NCI-H2171 treated with DMSO at 0.1 percent for 48 hours (cell line): ENCODE results near the gene HDAC7.
"Not testable (repeated sequence)": the region's sequence is repeated elsewhere in the genome, so short reads cannot be mapped to it uniquely, and the experiment has no call there.

ENCODE experiments used
- DNase-seq: peaks from one replicate; lab custom pipeline; 2025; lab: John Stamatoyannopoulos, UW

The HDAC7 gene

DNA sequence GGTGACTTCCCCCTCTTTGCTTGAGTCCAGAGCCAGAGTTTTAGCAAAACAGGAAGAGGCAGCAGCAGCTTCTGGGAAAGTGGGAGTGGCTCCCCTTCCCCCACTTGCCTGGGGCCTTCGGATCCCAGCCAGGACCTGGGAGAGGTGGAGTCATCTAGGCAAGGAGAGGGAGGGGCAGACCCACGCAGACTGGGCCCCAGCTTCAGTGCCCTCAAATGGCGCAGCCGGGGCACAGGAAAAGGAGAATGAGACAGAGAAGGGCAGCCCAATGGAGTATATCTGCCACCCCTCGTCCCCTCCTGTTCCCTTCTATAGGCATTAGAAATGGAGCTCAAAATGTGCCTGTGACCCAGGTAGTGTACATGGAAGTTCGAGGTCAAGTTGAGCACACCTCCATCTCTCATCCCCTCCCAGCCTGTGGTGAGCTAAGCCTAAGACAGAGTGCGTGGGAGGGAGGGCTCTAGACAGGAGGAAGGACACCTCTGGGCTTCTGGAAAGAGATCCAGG, 9.3 kb upstream of the HDAC7 start:
- DNase-seq: no peak

DNA sequence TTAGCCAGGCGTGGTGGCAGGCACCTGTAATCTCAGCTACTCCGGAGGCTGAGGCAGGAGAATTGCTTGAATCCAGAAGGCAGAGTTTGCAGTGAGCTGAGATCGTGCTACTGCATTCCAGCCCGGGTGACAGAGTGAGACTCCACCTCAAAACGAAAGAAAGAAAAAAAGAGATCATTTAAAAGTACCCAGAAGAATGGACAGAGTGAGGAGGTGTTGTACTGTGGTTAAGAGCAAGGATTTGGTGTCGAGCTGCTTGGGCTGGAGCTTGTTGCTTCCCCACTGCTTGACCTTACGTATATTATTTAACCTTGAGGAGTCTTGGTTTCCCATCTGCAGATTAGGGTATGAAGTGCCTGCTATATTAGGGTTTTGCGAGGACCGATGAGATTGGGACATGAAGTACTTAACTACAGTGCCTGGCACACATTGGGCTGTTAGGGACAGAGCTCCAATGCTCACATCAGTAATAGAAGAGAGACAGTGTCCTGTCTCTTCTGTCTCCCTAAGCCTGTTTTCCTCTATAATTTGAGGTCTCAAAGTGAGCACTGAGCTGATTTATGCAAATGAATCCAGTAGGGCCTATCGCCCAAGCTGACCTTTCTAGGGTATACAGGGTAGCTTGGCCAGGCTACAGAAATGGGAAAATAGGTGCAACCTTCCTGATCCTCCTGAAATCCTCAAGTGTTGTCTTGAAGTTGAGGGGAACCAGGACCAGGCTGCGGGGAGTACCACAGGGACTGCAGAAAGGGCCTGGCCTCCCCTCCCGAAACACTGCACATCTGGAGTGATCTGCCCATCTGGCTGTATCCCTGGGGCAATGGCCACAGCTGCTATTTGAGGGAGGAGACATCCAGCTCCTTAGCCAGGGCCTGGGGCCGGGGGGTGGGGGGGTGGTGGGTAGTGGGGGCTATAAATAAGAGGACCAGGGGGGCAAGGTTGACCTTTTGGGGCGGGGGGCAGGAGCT, 8.6 kb upstream of the HDAC7 start:
- no peak for DNase-seq

DNA sequence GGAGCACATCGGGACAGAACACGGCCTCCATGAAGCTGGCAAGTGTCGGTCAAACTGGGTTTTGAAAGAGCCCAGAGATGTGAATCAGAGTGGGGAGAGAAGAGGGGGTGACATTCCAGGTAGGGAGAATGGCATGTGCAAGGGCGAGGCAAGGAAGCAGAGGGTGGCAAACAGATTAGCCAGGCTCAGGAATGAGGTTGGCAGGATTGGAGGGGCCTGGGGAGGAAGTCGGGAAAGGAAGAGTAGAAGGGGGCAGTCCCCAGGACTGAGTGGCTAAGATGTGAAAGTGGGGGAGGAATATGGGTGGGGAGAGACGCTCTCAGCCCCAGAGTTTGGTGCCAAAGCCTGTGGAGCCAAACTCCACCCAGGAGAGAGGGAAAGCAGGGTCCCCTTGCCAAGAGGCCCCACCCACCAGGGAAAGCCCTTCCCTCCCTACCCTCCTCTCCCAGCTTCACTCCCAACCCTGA, 5.5 kb upstream of the HDAC7 start:
- DNase-seq: no peak

DNA sequence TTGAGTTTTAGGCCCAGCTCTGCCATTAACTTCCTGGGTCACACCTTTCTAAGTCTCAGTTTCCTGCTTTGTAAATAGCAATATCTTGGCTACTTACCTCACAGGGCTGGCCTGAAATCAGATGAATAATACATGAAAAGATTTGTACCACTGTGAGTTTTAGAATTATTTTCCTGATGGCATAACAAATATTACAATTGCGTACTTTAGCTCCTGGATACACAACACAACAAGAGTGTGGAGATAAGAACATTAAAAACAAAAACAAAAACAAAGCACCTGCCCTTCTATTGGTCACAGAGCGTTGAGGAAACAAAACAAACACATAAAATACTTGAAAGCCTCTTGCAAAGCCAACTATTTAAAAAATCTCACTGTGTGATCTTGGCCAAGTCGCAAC, 4.9 kb upstream of the HDAC7 start:
- DNase-seq: no peak

DNA sequence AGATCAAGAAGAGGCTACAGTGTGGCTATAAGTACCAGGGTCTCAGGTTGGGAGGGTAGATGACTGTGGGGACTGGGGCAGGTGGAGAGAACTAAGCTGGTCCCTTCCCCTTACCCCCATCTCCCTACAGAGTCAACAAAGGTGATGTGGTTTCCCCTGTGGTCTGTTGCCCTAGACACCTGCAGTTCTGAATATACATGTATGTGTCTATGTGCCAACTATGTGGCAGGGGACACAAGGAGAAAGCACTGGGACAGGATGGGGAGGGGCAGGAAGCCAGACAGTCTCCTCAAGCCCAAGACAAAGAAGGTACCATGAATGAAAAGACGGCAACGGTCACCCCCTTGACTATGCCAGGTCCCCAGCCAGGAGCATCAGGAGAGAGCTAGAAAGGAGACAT, 4.5 kb upstream of the HDAC7 start:
- no peak for DNase-seq

DNA sequence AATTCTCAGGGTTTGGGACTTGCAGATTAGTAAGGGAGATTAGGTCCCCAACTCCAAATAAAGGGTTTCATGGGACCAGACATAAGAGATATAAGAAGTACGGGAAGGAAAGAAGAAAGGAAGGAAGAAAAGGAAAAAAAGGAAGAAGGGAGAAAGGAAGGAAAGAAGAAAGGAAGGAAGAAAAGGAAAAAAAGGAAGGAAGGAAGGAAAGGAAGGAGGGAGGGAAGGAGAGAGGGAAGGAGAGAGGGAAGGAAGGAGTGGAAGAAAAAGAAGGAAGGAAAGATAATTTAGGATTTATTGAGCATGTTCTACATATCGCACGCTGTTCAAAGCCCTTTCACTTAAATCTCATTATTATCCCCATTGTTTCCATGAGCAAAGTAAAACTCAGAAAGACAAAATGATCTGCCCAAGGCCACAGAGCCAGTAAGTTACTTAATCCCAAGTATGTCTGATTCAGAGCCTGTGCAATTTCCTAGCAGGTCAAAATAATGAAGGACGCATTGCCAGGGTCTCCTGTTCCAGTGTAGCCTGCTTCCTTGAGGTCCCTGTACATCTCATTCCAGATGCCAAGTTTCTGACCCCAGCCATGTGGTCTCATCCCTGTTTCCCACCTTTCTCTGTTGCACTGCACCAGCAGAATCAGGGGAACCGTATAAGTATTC, 3.9 kb upstream of the HDAC7 start:
- no peak for DNase-seq

DNA sequence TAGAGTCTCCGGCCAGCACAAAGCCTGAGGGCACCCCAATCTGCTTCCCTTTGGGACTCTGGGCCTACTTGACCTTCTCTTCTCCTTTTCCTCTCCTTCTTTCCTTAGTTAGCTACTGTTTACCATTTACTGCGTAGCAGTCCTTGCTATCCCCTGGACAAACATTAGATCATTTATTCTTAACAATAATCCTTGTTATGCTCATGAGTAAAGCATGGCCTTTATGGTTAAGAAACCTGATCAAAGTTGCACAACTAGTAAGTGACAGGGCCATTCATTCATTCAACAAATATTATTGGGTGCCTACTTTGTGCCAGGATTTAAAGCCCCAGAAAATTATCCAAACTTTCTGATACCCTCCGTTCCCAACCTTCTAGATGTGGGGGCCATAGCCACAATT, 3.2 kb upstream of the HDAC7 start:
- no peak for DNase-seq

DNA sequence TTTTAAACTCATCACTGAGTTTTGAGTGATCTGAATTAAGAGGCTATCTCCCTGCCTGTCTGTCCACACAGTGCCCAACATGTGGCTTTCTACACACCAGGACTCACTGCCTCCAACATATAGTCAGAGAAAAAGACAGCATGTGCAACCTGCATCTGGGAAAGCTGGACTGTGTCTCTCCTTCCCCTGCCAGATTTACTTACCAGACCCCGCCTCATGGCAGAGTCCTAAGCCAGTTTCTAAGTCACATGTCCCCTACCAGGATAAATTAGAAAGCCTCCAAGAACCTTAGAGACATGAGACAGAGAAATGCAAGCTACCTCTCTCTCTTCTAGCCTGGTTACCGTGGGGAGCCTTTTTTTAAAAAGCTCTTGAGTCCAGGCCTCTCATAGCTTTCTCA, 2.7 kb upstream of the HDAC7 start:
- no peak for DNase-seq

DNA sequence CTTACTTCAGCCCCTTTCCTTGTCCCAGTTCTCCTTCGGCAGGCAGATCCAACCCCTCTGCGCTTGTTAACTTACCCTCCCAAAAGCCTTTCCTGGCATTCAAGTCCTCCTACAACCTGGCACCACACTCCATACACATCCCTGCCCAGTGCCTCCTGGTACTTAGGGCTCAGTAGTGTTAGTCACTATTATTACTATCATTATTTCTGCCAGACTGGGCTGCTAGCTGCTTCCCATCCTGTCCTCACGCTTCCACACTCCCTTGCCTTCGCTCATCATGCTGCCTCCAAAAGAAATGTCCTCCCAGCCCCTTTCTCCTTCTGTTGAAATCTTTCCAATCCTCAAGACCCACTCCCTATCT, 1.6 kb upstream of the HDAC7 start:
- no peak for DNase-seq

DNA sequence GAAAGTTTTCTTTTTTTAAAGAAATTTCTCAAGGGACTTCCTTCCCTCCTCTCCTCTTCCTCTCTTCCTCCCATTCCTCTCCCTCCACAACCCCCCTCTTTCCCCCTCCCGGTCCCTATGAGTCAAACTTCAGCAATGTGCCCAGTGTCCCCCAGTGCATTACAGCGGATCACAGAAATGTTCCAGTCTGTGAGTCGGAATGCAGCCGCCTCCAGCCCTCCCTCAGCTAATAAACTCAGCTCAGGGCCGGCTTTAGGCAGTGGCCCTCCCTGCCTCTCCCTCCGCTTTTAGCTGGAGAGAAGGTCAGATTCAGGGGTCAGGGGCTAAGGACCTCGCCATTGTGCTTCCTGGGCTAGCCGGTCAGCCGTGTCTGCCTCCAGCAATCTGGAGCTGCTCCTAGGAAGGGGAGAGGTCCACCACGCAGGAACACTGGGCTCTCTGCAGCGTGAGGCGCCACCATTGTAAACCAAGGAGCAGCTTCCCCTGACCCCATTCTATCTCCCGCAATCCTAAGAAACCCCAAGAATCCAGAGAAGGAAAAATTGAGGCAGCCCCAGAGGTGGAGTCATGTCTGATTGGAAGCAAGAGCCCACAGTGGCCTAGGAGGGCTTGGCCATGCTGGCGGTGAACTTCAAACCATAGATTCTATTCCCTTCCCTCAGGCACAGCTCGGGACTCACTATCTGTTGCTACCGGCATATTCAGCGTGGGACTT, 1.1 kb upstream of the HDAC7 start:
- DNase-seq: no peak

DNA sequence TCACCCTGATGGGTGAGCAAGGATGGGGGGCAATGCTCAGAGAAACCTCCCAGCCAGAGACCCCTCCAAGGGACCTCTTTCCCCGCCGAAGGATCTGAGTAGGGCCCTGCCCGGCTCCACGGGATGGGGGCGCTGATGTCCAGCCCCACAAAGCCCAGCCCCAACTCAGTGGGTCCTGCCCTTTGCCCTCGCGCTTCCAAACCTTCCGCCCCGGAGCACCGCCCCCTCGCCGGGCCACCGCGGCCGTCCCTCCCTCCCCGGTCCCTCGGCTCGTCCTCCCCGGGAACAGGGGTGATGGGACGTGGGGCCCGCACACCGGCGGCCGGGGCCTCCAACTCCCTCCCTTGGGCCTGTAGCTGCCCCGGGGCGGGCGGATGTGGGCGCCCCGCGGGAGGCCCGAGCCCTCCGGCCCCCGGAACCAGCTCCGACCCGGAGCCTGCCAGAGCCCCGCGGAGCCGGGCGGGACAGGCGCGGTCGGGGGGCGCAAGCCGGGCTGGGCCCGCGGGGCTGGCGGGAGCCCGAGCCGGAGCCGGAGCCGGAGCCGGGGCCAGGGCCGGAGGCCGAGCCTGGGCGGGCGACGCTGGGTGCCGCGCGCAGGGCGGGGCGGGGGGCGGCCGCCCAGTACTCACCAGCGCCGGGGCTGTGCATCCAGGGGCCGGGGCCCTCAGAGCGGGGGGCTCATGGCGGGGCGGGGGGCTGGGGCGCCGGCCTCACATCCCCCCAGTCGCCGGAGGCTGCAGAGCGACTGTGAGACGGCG, 386 bp downstream of the HDAC7 start:
- no peak for DNase-seq

DNA sequence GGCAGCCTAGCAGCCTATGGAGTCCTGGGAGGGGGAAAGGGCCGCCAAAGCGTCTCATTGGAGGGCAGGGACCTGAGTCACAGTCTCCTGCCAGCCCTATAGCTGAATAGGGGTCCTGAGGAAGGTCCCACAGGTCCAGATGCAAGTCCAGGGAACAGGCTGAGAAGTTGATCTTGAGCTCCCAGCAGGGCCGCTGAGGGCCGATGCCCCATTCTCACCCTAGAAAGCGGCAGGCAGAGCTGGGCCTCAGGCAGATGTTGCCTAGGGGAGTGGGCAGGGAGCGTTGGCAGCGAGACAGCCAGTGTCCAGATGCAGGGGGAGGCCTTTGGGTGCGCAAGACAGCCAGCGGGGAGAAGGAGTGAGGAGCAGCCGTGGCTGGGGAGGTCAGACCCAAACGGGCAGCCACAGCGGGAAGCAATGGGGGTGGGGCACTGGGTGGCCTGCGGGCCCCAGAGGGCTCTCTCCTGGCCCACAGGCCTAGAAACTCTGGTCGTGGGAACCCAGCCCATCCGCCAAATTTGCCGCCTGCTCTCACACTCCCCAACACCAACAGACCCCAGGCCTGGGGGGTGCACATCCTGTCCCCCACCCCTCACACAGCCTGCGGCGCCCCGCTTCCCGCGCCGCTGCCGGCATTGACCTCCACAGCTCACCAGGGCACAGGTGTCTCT, 1.1 kb downstream of the HDAC7 start:
- DNase-seq: no peak

DNA sequence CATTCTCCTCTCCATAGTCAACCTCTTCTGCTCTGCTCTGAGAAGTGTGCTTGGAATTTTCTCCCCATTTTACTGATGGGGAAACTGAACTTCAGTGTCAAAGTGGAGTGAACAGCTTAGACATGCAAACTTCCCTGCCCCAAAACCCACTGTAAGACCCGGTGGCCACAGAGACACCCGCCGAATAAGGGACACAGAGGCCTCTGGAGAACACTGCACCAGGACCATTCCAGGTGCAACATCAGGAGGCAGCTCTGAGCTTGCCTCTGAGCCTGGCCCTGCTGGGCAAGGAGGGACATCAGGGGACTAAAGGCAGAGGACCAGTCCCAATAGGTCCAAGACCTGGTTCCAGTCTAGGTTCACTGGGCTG, 1.7 kb downstream of the HDAC7 start:
- no peak for DNase-seq

DNA sequence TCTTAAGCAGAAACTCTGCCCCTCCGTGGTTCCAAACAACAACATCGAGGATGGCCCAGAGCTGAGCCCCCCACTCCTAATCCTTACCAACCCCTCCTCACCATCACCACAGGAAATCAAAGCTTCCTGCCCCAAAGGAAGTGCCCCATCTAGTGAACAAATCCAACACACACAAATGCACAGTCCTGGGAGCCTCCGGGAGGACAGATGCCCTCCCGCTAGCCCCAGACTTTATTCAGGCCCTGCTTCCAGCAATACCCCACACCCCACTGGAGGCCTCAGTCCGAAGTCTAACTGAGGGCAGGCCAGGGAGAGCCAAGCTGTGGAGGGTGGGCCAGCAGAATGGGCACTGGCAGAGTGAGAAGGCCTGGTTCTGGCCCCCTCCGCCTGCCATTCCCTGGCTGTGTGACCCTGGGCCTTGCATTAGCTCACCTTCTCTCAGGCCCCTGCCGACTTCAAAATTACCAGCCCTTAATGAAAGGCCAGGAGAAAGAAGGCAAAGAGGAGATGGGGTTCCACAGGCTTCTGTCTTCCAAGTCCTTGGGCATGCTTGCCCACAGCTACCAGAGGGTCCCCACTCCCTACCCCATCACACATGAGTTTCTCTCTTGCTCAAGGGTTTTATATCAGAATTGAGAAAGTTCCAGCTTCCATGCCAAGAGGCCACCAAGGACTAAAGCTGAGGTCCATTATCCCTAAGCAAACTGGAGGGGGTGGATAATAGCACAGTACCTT, 2.3 kb downstream of the HDAC7 start:
- no peak for DNase-seq

DNA sequence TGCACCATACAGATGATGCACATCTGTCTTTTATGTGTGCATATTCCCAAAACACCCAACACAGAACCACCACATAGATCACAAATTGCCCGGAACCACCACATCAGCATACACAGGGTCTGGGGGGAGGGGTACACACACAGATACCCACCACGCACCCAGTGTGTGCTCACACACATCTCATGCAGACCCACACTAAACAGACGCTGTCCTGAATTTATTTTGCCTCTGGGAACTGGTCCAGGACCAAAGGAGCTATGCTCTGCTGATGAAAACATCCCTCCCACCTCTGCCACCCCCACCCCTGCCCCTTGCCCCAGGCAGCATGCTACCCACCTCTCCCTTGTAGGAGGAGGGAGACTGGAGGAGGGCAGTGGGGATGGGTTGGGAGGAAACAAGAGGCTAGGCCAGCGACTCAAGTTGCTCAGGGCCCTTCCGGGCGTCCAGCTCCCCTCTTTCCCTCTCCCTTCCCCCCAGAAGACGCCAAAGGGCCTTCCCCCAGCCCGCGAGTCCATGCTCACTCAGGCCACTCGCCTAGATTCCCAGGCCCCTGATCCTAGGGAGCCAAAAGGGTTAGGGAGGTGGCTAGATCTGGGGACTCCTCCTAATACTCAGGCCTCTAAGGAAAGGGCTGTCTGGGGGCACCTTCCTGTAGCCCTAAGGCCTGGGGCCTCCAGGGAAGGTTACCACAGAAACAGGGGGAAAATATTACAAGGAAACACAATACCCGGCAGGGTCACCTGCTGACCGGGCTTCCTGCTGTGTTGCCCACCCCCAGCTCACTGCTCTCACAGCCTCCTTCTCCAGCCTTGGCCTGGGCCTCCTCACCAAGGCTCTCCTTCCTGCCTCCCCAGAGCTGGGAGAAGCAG, 3.1 kb downstream of the HDAC7 start:
- DNase-seq: no peak

DNA sequence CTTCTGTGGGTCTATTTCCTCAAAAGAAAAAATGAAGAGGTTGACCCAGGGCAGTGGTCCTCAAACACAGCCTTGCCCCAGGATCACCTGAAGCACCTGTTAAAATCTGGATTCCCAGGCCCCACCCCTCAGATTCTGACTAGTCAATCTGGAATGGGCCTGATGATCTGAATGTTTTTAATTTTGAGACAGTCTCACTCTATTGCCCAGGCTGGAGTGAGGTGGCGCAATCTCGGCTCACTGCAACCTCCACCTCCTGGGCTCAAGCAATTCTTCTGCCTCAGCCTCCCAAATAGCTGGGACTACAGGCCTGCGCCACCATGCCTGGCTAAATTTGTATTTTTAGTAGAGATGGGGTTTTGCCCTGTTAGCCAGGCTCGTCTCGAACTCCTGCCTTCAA, 4.3 kb downstream of the HDAC7 start:
- not testable (repeated sequence) for DNase-seq

DNA sequence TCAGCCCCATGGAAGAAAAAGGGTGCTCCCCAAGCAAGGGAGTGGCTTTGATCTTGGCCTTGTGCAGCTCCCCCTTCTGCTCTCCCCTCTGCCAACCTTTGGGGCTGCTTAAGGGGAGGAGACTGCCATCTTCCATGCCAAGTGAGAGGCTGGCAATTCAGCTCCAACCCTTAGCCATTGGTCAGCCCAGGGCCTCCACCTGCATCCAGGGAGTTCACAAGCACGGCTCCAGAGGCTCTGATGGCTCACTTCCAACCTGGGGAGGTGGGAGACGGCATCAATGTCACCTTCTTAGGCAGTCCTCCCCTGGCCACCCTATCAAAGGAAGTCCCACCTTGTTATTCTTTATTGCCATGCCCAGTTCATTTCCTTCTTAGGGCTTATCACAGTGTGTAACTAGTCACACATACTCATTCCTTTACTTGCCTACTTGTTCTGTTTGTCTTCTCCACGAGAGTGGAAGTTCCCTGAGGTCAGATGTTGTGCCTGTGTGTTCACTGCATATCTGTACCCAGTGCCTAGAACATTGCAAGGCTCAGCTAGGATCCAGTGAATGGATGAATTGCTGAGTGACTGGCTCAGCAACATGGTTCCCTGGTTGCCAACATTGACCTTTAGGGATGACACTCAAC, 5.0 kb downstream of the HDAC7 start:
- DNase-seq: no peak

DNA sequence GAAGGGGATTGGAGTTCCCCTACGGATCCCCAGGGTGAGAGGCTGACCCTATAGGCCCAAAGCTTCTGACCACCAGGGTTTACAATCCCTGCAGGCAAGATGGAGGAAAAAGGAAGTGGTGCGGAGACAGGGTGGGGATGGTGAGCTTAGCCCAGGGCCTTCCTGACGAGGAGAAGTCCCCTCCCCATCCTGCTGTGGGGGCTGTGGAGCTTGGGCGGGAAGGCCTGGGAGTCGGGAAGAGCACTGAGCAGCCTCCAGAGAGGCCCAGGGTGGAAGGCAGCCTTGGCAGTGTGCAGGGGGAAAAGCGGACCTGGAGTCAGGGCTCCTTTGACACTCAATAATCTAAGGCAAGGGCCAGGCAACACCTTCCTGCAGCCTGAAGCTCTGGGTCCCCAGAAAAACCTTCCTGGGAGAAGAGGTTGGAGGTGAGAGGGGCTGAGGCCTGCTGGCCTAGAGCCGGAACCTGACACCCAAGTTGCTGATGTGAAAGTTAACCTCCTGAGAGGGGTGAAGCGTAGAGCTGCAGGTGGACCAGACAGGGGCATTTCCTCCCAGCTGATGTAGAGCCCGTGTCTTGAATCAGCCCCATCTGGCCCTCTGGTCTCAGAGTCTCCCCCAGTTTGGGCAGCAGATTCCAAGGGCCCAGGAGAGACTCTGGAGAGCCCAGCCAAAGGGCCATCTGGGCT, 6.0 kb downstream of the HDAC7 start:
- no peak for DNase-seq
